SK-N-SH treated with all-trans-retinoic acid at 6 μM for 48 hours (cell line): ENCODE results near the gene KRTCAP2.
"Not testable (repeated sequence)": the region's sequence is repeated elsewhere in the genome, so short reads cannot be mapped to it uniquely, and the experiment has no call there.

ENCODE experiments used
- ATAC-seq: fragments of 200-7000 bp; cut with Tn5 transposase; 3 replicates; pipeline ENCODE4 v1.9.1; 2020; ENCODE audit warnings: mild to moderate bottlenecking, moderate library complexity
- ARNTL ChIP-seq: fragments of 450-650 bp; formaldehyde crosslinking; IDR thresholded peaks from 2 replicates; pipeline ENCODE4 v1.5.0; 2020; ENCODE audit warnings: low read depth, mild to moderate bottlenecking, moderate library complexity, borderline replicate concordance
- CSDC2 ChIP-seq: fragments of 250-450 bp; sonication (Bioruptor Pico); IDR thresholded peaks from 2 replicates; pipeline ENCODE4 v1.5.0; 2020; ENCODE audit warnings: mild to moderate bottlenecking, moderate library complexity
- CSRNP3 ChIP-seq: fragments of 250-450 bp; sonication (Bioruptor Pico); IDR thresholded peaks from 2 replicates; pipeline ENCODE4 v1.5.1; 2021; ENCODE audit warnings: mild to moderate bottlenecking, moderate library complexity
- ISL1 ChIP-seq: fragments of 250-450 bp; sonication (Bioruptor Pico); IDR thresholded peaks from 2 replicates; pipeline ENCODE4 v2.1.2; 2022; ENCODE audit warnings: mild to moderate bottlenecking, moderate library complexity
- PATZ1 ChIP-seq: fragments of 250-450 bp; sonication (Bioruptor Pico); IDR thresholded peaks from 2 replicates; pipeline ENCODE4 v1.8.0; 2020; ENCODE audit warnings: mild to moderate bottlenecking, moderate library complexity, borderline replicate concordance
- POU6F1 ChIP-seq: fragments of 250-450 bp; sonication (Bioruptor Pico); IDR thresholded peaks from 2 replicates; pipeline ENCODE4 v1.8.0; 2021; ENCODE audit warnings: low read depth, mild to moderate bottlenecking, moderate library complexity, borderline replicate concordance
- PPARA ChIP-seq: fragments of 250-450 bp; sonication (Bioruptor Pico); IDR thresholded peaks from 2 replicates; pipeline ENCODE4 v1.5.0; 2020; ENCODE audit warnings: mild to moderate bottlenecking, borderline replicate concordance
- RARB ChIP-seq: fragments of 250-450 bp; sonication (Bioruptor Pico); IDR thresholded peaks from 2 replicates; pipeline ENCODE4 v1.8.0; 2021; ENCODE audit warnings: mild to moderate bottlenecking, moderate library complexity
- SNAI2 ChIP-seq: fragments of 250-450 bp; sonication (Bioruptor Pico); IDR thresholded peaks from 2 replicates; pipeline ENCODE4 v1.5.0; 2020; ENCODE audit warnings: mild to moderate bottlenecking, moderate library complexity
- TCF4 ChIP-seq: fragments of 250-450 bp; sonication (Bioruptor Pico); IDR thresholded peaks from 2 replicates; pipeline ENCODE4 v1.8.0; 2021; ENCODE audit warnings: mild to moderate bottlenecking, moderate library complexity, borderline replicate concordance
- TOX ChIP-seq: fragments of 250-450 bp; sonication (Bioruptor Pico); IDR thresholded peaks from 2 replicates; pipeline ENCODE4 v1.8.0; 2021; ENCODE audit warnings: mild to moderate bottlenecking, moderate library complexity, borderline replicate concordance
- TSHZ2 ChIP-seq: fragments of 250-450 bp; sonication (Bioruptor Pico); IDR thresholded peaks from 2 replicates; pipeline ENCODE4 v1.5.0; 2020; ENCODE audit warnings: mild to moderate bottlenecking, moderate library complexity
- ZC3H10 ChIP-seq: fragments of 250-450 bp; sonication (Bioruptor Pico); IDR thresholded peaks from 2 replicates; pipeline ENCODE4 v1.5.1; 2021; ENCODE audit warnings: mild to moderate bottlenecking, moderate library complexity
- ZFP3 ChIP-seq: fragments of 250-450 bp; sonication (Bioruptor Pico); IDR thresholded peaks from 2 replicates; pipeline ENCODE4 v1.5.0; 2020; ENCODE audit warnings: mild to moderate bottlenecking, moderate library complexity
- ZFP30 ChIP-seq: fragments of 450-650 bp; formaldehyde crosslinking; IDR thresholded peaks from 2 replicates; pipeline ENCODE4 v1.5.0; 2022; ENCODE audit warnings: mild to moderate bottlenecking, moderate library complexity
- ZNF565 ChIP-seq: fragments of 450-650 bp; formaldehyde crosslinking; conservative IDR thresholded peaks from 2 replicates; pipeline ENCODE4 v1.5.0; 2020; ENCODE audit warnings: low read depth, mild to moderate bottlenecking, moderate library complexity
- ZNF70 ChIP-seq: fragments of 450-650 bp; formaldehyde crosslinking; IDR thresholded peaks from 2 replicates; pipeline ENCODE4 v1.5.0; 2020; ENCODE audit warnings: mild to moderate bottlenecking, moderate library complexity
- ZNF8 ChIP-seq: fragments of 450-650 bp; formaldehyde crosslinking; IDR thresholded peaks from 2 replicates; pipeline ENCODE4 v1.5.0; 2020; ENCODE audit warnings: mild to moderate bottlenecking, moderate library complexity

KRTCAP2 gene

GRCh38 chr1:155168456-155169210 lies 4.5 kb downstream of the KRTCAP2 start (continued):
- TF ChIP-seq CSRNP3 (CRISPR knock-in tag) (no peak), RARB (CRISPR knock-in tag) (no peak)

GRCh38 chr1:155168105-155168445 lies 5.0 kb downstream of the KRTCAP2 start:
- ATAC-seq = not testable (repeated sequence)

GRCh38 chr1:155167166-155168104 lies 5.7 kb downstream of the KRTCAP2 start:
- peak; percentile 91 for ATAC-seq
- no peak for TF ChIP-seq CSRNP3 (CRISPR knock-in tag)
- 0 out of 2 replicates have a peak, but pooled peaks have one; percentile 33 for TF ChIP-seq TSHZ2

GRCh38 chr1:155166471-155167165 lies 6.5 kb downstream of the KRTCAP2 start:
- no peak for ATAC-seq
- TF ChIP-seq ISL1 (no peak), CSDC2 (CRISPR knock-in tag) (no peak), PPARA (no peak), TCF4 (CRISPR knock-in tag) (no peak), ARNTL (CRISPR knock-in tag) (no peak), ZNF565 (CRISPR knock-in tag) (no peak), SNAI2 (CRISPR knock-in tag) (no peak), ZNF70 (no peak), TOX (CRISPR knock-in tag) (no peak), PATZ1 (CRISPR knock-in tag) (no peak), ZNF8 (CRISPR knock-in tag) (no peak), ZC3H10 (CRISPR knock-in tag) (no peak), ZFP30 (CRISPR knock-in tag) (no peak), RARB (CRISPR knock-in tag) (no peak), ZFP3 (CRISPR knock-in tag) (no peak), POU6F1 (CRISPR knock-in tag) (no peak)
